NCI-H2029 (cell line): Measurements from ENCODE around the gene VRK3.
"Not testable (repeated sequence)": the region's sequence is repeated elsewhere in the genome, so short reads cannot be mapped to it uniquely, and the experiment has no call there.

ENCODE experiments used
- DNase-seq: peaks from one replicate; lab custom pipeline; 2025; lab: John Stamatoyannopoulos, UW

The VRK3 gene

GRCh38 chr19:49988007-49988406 lies 37.2 kb downstream of the VRK3 start:
- DNase-seq: no peak

- no peak for DNase-seq
Observed at GRCh38 chr19:49987159-49987698, 37.9 kb downstream of the VRK3 start.

DNA sequence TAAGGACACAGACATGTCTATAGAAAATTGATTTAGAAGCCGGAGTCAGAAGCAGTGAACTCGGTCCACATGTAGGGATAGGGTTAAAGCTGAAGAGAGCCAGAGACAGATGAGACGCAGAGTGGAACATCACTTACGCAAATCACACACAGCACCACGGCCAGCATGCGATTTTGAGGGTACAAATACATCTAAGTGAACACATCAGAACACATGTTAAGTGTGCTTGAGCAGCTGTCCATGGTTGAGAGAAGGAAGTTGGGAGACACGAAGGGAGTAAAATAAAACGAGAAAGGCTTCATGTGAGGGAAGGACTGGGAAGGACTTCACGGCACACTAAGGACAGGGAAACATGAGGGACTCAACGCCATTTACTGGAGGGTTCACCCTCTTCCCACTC lies 38.8 kb downstream of the VRK3 start:
- DNase-seq: no peak

DNA sequence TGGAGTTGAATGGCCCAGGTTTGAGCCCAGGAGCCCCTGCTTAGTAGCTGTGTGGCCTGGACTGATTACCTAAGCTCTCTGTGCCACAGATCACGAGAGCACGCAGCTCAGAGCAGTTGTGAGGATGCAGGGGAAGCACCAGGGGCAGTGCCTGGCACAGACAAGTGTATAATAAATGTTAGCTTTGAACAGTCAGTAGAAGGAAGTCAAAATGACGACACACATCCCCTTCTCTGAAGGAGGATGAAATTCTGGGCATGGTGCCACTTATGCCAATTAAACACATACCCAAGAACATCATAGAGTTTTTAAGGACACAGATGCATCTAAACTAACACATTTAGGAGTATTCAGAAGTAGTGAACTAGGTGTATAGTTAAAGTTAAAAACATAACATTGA lies 39.3 kb downstream of the VRK3 start:
- peak; percentile 47 for DNase-seq

GRCh38 chr19:49984491-49984890 lies 40.7 kb downstream of the VRK3 start:
- DNase-seq: no peak

GRCh38 chr19:49983645-49984229 lies 41.4 kb downstream of the VRK3 start:
- DNase-seq: peak; percentile 32

DNA sequence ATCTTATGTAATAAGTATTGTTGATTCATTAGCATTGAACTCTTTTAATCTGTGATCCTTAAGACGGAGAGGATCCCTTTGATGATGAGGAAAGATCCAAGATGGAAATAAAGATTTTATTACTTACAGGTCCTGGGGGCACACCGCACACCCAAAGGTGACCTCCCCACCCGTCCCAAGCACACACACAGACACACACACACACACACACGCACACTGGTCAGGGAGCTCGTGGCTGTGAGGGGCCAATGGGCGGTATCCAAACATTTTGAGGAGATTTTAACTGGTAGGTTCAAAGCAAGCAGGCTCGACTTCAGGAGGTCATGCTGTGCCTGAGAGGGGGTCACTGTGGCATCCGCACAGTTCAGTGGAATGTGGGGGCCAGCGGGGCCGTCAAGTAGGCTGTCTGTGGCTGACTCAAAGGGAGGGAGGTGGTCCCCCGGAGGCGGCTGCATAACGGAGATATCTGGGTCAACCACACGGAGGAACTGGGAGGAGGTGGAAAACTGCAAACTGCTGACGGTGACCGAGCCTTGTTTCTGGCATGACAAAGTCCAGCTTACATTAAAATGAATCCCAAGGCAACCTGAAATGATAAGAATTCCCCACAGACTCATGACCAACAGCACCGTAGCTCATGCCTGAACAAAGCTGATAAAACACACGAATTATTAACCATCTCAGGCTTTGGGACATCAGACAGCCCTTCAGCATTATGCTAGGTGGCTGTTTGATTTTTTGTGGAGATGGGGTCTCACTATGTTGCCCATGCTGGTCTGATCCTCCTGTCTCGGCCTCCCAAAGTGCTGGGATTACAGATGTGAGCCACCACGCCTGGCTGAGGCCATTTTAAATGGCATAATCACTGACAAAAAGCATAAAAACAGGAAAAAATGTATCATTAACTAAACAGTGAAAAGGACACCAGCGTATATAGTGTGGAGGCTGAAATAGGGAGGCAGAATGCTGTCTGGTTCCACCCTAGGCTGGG lies 43.3 kb downstream of the VRK3 start:
- DNase-seq: no peak

DNA sequence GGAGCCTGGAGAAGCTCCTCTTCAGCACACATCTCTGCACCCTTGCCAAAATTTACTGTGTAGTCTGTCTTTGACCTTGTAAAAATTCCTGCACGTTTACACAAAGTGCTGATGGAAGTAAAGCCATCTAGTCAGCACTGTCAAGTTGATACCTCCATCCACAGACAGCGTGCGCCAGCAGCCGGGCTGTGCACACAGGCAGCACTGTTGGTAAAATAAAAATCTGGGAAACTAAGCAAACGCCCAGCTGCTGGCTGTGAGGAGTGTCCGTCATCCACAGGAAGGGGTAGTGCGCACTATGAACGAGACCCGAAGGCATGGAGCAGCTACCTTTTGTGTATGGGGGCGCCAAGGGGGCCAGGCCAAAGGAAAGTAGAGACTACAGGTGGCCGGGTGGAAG lies 46.8 kb downstream of the VRK3 start:
- DNase-seq: no peak

GRCh38 chr19:49977881-49978280 lies 47.3 kb downstream of the VRK3 start:
- DNase-seq: no peak

- no peak for DNase-seq
Observed at GRCh38 chr19:49977076-49977475, 48.1 kb downstream of the VRK3 start.

DNA sequence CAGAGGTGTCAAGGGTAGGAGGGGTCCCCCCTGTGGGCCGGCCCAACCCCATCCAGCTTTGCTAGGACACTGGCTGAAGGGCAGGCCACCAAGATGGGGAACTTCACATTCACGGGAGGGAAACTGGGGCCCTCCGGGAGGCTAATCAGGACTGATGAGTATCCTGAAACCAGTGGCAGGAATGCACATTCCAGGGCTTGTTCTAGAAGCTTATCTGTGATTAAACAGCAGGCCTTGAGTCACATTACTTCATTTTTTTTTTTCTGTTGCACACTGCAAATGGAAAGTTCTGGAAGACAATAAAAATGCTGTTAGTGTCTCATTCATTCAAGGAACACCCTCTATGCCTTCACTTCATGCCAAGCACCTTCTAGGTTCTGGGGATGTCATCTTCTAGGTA lies 48.7 kb downstream of the VRK3 start:
- no peak for DNase-seq

DNA sequence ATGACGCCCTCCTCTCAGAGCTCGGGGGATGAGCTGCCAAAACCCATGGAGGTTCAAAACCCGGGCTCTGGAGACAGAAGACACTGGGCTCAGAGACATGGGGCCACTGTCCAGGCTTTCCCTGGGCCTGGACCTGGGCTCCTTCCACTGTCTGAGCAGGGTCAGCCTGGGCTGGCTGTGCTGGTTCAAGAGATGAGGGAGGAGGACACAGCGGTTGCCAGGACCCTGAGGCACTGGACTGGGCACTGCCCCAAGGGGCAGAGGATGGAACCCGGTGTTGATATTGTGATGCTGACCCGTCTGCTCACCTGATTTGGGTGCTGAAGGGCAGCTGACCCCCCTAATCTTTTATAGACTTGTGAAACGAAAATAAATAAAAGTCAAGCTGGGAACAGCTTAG lies 50.1 kb downstream of the VRK3 start:
- no peak for DNase-seq

GRCh38 chr19:49973987-49974386 lies 51.2 kb downstream of the VRK3 start:
- no peak for DNase-seq

DNA sequence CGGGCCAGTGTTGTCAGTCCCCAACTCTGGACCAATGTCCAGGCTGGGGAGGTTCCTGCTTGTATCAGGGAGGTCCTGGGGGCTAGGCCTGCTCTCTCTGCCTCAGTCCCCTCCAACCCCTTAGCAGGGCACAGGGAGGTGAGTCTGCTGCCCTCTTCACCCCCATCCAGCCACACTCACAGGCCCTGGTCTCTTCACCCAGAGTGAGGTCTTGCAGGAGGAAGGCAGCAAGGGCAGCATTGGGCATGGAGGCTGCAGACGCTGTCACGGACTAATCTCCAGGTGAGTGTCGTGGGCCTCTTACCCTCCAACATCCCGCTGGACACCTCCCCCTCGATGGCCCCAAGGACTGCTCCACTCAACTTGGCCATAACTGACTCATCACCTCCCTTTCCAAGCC lies 52.3 kb downstream of the VRK3 start:
- no peak for DNase-seq

DNA sequence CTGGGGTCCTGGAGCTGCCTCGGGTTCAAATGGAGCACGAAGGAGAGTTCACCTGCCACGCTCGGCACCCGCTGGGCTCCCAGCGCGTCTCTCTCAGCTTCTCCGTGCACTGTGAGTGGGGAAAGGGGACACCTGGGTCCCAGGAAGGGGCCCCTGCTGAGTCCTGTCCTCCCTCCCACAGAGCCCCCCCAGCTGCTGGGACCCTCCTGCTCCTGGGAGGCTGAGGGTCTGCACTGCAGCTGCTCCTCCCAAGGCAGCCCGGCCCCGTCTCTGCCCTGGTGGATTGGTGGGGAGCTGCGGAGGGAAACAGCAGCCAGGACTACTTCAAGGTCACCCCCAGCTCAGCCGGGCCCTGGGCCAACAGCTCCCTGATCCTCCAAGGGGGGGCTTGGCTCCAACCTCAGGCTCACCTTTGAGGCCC lies 53.2 kb downstream of the VRK3 start:
- no peak for DNase-seq

GRCh38 chr19:49969355-49969754 lies 55.8 kb downstream of the VRK3 start:
- DNase-seq: not testable (repeated sequence)

GRCh38 chr19:49968279-49968922 lies 56.8 kb downstream of the VRK3 start:
- DNase-seq: no peak

DNA sequence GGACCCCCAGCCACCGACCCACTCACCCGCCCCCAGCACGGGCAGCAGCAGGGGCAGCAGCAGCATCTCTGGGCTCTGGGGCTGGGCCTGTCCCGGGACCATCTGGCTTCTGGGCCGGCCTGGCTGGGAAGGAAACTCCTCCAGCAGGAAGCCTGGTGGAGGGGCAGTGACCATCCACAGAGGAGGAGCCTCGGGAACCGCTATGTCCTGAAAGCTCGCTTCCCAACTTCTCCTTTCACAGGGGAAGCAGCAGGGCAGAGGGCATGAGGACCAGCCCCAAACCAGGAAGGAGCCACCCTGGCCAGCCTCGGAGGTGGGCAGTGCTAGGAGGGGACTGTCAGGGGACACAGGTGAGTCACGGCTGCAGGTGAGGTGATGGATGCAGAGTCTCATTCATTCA lies 64.2 kb downstream of the VRK3 start, which contains the start of gene SIGLEC11:
Gene SIGLEC11 (minus strand): TSS at position 193 of the 400 bp plus-strand sequence. CDS start 91 bp downstream, at position 102.
- not testable (repeated sequence) for DNase-seq

DNA sequence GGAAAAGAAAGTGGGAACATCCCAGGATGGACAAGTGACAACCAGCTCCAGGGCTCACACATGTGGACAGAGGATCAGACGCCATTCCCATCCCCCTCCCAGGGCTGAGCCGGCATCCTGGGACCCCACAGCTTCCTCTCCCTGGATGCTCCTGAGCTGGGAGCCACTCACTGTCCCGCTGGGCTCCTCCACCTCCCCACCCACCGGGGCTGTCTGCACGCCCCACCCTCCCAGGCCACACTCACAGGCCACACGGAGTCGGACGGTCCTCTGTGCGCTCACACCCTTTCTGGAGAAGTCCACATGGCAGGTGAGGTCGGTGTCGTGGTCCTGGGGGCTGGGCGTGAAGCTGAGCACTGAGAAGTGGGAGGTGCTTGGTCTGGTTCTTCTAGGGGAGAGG lies 65.3 kb downstream of the VRK3 start:
- DNase-seq: not testable (repeated sequence)

DNA sequence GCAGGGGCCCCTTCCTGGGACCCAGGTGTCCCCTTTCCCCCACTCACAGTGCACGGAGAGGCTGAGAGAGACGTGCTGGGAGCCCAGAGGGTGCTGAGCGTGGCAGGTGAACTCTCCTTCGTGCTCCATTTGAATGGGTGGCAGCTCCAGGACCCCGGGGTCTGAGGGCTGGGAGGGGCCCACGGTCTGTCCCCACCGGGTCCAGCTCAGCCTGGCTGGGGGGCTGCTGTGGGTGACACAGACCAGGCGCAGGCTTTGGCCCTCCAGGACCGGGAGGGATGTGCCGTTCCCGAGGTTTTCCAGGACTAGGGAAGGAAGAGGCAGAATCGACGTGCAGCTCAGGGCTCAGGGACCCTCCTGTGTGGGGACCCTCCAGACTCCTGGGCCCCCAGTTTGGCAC lies 66.6 kb downstream of the VRK3 start:
- not testable (repeated sequence) for DNase-seq

DNA sequence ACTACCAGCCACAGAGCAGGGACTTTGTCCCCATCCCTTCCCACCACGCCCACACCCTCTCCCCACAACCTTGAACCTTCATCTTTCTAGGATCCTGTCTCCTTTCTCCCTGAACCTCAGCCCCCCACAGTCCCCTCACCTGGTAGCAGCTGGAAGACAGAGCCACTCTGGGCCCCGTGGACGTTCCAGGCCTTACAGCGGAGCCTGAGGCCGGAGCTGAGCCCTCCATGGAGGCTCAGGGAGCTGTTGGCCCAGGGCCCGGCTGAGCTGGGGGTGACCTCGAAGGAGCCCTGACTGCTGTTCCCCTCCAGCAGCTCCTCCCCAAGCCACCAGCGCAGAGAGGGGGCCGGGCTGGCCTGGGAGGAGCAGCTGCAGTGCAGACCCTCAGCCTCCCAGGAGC lies 67.0 kb downstream of the VRK3 start:
- not testable (repeated sequence) for DNase-seq

DNA sequence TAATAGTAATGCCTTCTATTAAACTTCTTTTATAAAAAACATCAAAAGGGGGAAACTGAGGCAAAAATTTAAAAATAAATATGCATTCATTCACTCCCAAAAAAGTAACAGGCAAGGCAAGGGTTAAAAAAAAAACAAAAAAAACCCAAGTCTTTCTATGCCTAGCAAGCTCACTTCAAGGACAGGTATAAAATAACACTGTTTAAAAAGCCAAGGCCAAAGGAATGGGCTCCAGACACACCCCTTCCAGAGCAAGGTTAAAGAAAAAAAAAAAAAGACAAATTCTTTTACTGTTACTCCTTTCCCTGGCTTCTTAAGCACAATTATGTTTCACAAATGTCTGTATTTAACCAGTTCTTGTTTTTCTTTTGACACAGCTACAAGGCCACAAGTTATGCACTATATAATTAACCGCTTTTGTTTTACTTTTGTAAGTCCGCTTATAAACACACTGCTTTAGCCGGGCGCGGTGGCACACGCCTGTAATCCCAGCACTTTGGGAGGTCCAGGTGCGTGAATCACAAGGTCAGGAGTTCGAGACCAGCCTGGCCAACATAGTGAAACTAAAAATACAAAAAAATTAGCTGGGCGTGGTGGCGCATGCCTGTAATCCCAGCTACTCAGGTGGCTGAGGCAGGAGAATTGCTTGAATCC lies 67.8 kb downstream of the VRK3 start:
- no peak for DNase-seq
